GM12873 (cell line): ENCODE results near the gene HOXC12.

Experiments used
- TF ChIP-seq, protein P1 (sequence below): IDR thresholded peaks from 2 replicates; pipeline ENCODE4 v1.5.1; 2012; ENCODE audit warnings: low read depth, mild to moderate bottlenecking, moderate library complexity, low read length, control low read depth; ENCODE audit not compliant: insufficient read depth; ENCODE audit errors: missing control alignments

Gene HOXC12

GRCh38 chr12:53981634-53982565 is 27.2 kb downstream of the HOXC12 start:
- TF ChIP-seq, protein P1, sequence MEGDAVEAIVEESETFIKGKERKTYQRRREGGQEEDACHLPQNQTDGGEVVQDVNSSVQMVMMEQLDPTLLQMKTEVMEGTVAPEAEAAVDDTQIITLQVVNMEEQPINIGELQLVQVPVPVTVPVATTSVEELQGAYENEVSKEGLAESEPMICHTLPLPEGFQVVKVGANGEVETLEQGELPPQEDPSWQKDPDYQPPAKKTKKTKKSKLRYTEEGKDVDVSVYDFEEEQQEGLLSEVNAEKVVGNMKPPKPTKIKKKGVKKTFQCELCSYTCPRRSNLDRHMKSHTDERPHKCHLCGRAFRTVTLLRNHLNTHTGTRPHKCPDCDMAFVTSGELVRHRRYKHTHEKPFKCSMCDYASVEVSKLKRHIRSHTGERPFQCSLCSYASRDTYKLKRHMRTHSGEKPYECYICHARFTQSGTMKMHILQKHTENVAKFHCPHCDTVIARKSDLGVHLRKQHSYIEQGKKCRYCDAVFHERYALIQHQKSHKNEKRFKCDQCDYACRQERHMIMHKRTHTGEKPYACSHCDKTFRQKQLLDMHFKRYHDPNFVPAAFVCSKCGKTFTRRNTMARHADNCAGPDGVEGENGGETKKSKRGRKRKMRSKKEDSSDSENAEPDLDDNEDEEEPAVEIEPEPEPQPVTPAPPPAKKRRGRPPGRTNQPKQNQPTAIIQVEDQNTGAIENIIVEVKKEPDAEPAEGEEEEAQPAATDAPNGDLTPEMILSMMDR = no peak

- TF ChIP-seq, protein P1 = no peak
Measured at GRCh38 chr12:53982648-53983567, 28.2 kb downstream of the HOXC12 start.

DNA sequence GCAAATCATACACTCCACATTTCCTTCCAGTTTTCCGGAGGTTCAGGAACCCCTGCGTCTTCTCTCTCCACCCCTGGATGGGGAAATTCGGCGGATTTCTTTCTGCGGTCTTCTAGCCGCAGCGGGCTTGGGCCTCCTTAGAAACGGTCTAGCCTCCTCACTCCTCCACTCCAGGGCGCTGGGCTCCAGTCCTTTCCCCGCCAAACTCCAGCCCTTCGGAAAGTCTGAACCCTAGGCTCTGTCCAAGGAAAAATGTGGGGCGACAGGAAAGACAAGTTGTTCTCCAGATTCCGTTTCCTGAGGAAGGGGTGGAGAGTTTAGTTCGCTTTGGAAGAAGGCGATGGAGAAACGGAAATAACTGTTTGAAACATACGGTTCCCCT is 28.9 kb downstream of the HOXC12 start:
- TF ChIP-seq, protein P1 = no peak

GRCh38 chr12:53983950-53984572 is 29.4 kb downstream of the HOXC12 start:
- TF ChIP-seq, protein P1 = no peak

- TF ChIP-seq, protein P1 = peak; percentile 69
Measured at GRCh38 chr12:53984901-53985691, 30.4 kb downstream of the HOXC12 start, which contains the start of gene HOXC10. Gene HOXC10, plus strand, starts transcription at chr12:53985146. Its CDS starts 114 bp downstream, at chr12:53985260.

DNA sequence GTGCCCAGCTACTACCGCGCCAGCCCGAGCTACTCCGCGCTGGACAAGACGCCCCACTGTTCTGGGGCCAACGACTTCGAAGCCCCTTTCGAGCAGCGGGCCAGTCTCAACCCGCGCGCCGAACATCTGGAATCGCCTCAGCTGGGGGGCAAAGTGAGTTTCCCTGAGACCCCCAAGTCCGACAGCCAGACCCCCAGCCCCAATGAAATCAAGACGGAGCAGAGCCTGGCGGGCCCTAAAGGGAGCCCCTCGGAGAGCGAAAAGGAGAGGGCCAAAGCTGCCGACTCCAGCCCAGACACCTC is 30.9 kb downstream of the HOXC12 start:
- TF ChIP-seq, protein P1 = no peak
